ENCODE results near the gene FLVCR2.

The FLVCR2 gene

GRCh38 chr14:75578102-75578785 lies at the start of gene FLVCR2:
Gene FLVCR2 (plus strand): TSS chr14:75578620. CDS start chr14:75578973, 353 bp downstream.
- no peak for DNase-seq (ENCODE audit: low read depth in 2 of 2)

GRCh38 chr14:75531256-75531655 lies 47.2 kb upstream of the FLVCR2 start:
- no peak for DNase-seq (ENCODE audit: low read depth in 2 of 2)

- DNase-seq (ENCODE audit: low read depth in 2 of 2) = no peak
Observed at GRCh38 chr14:75531660-75532317, 46.6 kb upstream of the FLVCR2 start.

GRCh38 chr14:75533791-75534555 lies 44.4 kb upstream of the FLVCR2 start:
- no peak for DNase-seq (ENCODE audit: low read depth in 2 of 2)

GRCh38 chr14:75535164-75535898 lies 43.1 kb upstream of the FLVCR2 start:
- no peak for DNase-seq (ENCODE audit: low read depth in 2 of 2)

GRCh38 chr14:75537071-75537470 lies 41.3 kb upstream of the FLVCR2 start:
- DNase-seq (ENCODE audit: low read depth in 2 of 2) = no peak

GRCh38 chr14:75539162-75539560 lies 39.3 kb upstream of the FLVCR2 start:
- no peak for DNase-seq (ENCODE audit: low read depth in 2 of 2)

GRCh38 chr14:75539561-75540478 lies 38.6 kb upstream of the FLVCR2 start:
- DNase-seq (ENCODE audit: low read depth in 2 of 2) = no peak

- no peak for DNase-seq (ENCODE audit: low read depth in 2 of 2)
Observed at GRCh38 chr14:75540479-75540851, 38.0 kb upstream of the FLVCR2 start.

- DNase-seq (ENCODE audit: low read depth in 2 of 2) = peak; percentile 82 to 85
Observed at GRCh38 chr14:75542588-75543091, 35.8 kb upstream of the FLVCR2 start.

GRCh38 chr14:75543253-75543652 lies 35.2 kb upstream of the FLVCR2 start:
- no peak for DNase-seq (ENCODE audit: low read depth in 2 of 2)

- no peak for DNase-seq (ENCODE audit: low read depth in 2 of 2)
Observed at GRCh38 chr14:75543786-75544185, 34.6 kb upstream of the FLVCR2 start.

- no peak for DNase-seq (ENCODE audit: low read depth in 2 of 2)
Observed at GRCh38 chr14:75545907-75546306, 32.5 kb upstream of the FLVCR2 start.

- no peak for DNase-seq (ENCODE audit: low read depth in 2 of 2)
Observed at GRCh38 chr14:75547552-75548250, 30.7 kb upstream of the FLVCR2 start.

- no peak for DNase-seq (ENCODE audit: low read depth in 2 of 2)
Observed at GRCh38 chr14:75548544-75548943, 29.9 kb upstream of the FLVCR2 start.

- no peak for DNase-seq (ENCODE audit: low read depth in 2 of 2)
Observed at GRCh38 chr14:75549169-75549568, 29.3 kb upstream of the FLVCR2 start.

GRCh38 chr14:75551021-75551420 lies 27.4 kb upstream of the FLVCR2 start:
- DNase-seq (ENCODE audit: low read depth in 2 of 2) = no peak

GRCh38 chr14:75553157-75553556 lies 25.3 kb upstream of the FLVCR2 start:
- no peak for DNase-seq (ENCODE audit: low read depth in 2 of 2)

- DNase-seq (ENCODE audit: low read depth in 2 of 2) = no peak
Observed at GRCh38 chr14:75553761-75554364, 24.6 kb upstream of the FLVCR2 start.

GRCh38 chr14:75554482-75554881 lies 23.9 kb upstream of the FLVCR2 start:
- no peak for DNase-seq (ENCODE audit: low read depth in 2 of 2)

Data from stimulated activated CD8-positive, alpha-beta memory T cell treated with anti-CD3 and anti-CD28 coated beads, Interleukin-15, amount 100 ng/mL, for 48 hours (primary cell).